AG08396 (cell line): Measurements from ENCODE around the gene RGS18.
"Not testable (repeated sequence)": the region's sequence is repeated elsewhere in the genome, so short reads cannot be mapped to it uniquely, and the experiment has no call there.

Source experiments
- DNase-seq: peaks from one replicate; pipeline ENCODE4 v3.0.0; 2012; ENCODE audit warnings: low spot score, mixed read lengths

RGS18 gene

GRCh38 chr1:192167011-192167410, 8.7 kb downstream of the RGS18 start:
- no peak for DNase-seq

- no peak for DNase-seq
These were observed 9.8 kb downstream of the RGS18 start for GRCh38 chr1:192167911-192168700.

DNA sequence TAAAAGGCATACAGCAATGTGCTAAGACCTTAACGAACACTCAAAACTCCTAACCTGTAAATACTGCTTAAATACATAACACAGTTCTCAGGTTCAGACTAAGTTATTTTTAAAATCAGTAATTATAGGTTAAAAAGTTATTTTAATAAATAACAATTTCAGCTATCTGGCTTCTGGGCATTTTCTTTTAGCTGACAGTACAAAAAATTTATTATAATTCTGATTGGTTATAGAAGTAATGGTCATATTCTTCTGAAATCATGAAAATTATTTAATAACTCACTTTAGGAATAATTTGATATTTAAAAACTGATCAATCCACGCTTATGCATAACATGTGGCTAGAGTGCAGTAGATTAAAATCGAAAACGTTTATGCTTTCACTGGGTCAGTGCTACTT, 10.7 kb downstream of the RGS18 start:
- DNase-seq = no peak

- no peak for DNase-seq
These were observed 12.1 kb downstream of the RGS18 start for GRCh38 chr1:192170196-192170984.

- DNase-seq = no peak
These were observed 12.9 kb downstream of the RGS18 start for GRCh38 chr1:192171123-192171522.

DNA sequence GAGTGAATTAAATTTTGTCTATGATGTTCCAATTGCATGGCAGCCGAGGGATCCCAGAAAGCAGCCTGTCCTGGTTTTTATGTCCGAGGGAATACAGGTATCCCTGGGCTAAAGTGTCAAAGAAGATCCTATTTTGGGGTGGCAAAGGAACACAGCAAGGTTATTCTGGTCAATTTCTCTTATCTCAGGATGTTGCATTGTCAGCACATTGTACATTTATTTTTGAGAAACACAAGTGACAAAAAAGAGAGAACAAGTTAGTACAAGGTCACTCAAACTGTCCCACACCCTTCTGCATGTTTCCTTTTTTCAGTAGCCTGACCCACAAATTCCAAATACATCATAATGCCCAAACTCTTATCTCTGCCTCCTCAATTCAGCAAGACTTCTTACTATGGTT, 17.7 kb downstream of the RGS18 start:
- no peak for DNase-seq

DNA sequence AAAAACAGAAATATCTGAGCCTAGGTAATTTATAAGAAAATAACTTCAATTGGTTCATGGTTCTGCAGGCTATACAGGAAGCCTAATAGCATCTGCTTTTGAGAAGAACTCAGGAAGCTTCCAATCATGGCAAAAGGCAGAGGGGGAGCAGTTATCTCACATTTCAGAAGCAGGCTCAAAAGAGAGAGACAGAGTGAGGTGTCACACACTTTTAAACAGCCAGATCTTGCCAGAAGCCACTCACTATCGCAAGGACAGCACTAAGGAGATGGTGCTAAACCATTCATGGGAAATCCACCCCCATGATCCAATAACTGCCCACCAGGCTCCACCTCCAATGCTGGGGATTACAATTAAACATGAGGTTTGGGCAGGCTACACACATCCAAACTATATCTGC, 25.5 kb downstream of the RGS18 start:
- no peak for DNase-seq

DNA sequence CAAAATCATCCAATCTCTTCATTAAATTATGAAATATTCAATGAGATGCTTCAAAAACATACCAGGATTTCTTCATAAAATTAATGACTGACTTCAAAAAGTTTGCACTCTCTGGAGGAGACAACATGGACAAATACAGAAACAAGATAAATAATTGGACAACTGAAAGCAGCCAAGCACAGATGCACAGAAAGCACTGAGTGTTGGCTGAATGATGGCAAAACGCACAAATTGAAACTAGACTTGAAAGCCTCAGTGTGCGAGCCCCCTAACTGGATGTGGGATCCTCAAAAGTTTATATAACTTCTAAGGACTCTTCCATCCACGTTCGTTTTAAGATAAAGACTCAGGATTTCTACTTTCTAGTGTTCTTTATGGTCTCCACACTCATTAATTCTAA, 27.9 kb downstream of the RGS18 start:
- DNase-seq = no peak

- no peak for DNase-seq
These were observed 31.8 kb downstream of the RGS18 start for GRCh38 chr1:192190066-192190465.

DNA sequence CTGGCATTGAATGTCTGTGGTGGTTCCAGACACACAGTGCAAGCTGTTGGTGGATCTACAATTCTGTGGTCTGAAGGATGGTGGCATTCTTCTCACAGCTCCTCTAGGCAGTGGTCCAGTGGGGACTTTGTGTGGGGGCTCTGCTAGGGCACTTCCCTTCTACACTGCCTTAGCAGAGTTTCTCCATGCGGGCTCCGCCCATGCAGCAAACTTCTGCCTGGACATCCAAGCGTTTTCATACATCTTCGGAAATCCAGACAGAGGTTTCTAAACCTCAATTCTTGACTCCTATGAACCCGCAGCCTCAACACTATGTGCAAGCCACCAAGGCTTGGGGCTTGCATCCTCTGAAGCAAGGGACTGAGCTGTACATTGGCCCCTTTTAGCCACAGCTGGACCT, 43.0 kb downstream of the RGS18 start:
- no peak for DNase-seq

DNA sequence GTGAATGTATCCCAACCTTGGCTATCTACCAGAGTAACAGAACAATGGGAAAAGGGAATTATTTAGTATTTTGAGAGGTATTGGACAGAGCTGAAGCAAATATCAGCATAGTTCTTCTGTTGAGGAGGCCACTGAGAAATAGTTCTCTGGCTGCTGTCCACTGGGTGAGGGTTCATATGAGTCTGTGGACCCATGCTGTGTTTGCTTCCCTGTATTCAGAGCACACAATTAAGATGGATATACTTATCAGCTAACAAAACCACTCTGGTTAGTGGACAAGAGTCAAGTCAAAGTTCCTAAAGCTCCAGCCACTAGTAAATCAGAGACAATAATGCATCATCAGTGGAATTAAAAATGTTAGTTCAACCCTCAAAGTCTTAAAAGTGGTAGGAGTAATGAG, 66.1 kb downstream of the RGS18 start:
- no peak for DNase-seq

DNA sequence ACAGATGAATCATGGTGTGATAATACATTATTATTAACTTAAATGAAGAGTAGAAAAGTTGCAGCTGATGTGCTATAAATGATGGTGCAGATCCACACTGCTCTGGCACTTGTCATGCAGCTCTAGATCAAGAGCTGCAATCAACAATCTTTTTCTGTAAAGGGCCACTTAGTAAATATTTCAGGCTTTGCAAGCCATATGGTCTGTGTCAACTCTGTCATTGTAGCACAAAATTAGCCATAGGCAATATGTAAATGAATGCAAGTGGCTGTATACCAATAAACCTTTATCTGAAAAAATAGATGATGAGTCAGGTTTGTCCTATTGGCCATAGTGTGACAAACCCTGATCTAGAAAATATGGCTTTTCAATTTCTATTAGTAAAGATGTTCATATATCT, 66.6 kb downstream of the RGS18 start:
- DNase-seq = no peak

GRCh38 chr1:192225266-192225665, 67.0 kb downstream of the RGS18 start:
- no peak for DNase-seq

DNA sequence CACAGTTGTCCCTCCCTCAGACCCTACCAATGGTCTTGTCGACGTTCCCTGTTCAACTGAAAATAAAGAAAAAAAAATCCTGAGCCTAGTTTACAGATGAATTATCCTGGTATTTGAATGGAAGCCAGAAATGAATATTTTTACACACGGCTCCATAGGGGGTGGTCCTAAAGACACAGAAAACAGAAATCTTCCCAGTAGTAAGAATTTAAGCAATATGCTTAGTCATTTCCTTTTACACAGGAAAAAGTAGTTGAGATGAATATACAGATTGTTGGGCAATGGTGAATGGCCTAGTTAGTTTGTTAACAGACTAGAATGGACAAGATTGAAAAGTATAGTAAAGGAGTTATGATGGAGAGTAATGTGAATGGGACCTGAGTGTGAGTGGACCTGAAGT, 67.4 kb downstream of the RGS18 start:
- DNase-seq = peak; percentile 15

GRCh38 chr1:192227330-192227729, 69.1 kb downstream of the RGS18 start:
- DNase-seq = no peak

- not testable (repeated sequence) for DNase-seq
These were observed 69.7 kb downstream of the RGS18 start for GRCh38 chr1:192227980-192228379.

- DNase-seq = no peak
These were observed 74.7 kb downstream of the RGS18 start for GRCh38 chr1:192232817-192233417.

- DNase-seq = no peak
These were observed 76.9 kb downstream of the RGS18 start for GRCh38 chr1:192235127-192235526.
